Erythroblast (primary cell): Measurements from ENCODE around the gene PPP1CB.

ENCODE experiments used
- GATA1 ChIP-seq: IDR thresholded peaks from 2 replicates; pipeline ENCODE4 v1.6.1; 2011; ENCODE audit warnings: low read depth, mild to moderate bottlenecking, control low read depth, low read length, moderate library complexity
- POLR2A ChIP-seq: IDR thresholded peaks from 2 replicates; pipeline ENCODE4 v1.6.1; 2011; ENCODE audit warnings: mild to moderate bottlenecking, low read length

DNA sequence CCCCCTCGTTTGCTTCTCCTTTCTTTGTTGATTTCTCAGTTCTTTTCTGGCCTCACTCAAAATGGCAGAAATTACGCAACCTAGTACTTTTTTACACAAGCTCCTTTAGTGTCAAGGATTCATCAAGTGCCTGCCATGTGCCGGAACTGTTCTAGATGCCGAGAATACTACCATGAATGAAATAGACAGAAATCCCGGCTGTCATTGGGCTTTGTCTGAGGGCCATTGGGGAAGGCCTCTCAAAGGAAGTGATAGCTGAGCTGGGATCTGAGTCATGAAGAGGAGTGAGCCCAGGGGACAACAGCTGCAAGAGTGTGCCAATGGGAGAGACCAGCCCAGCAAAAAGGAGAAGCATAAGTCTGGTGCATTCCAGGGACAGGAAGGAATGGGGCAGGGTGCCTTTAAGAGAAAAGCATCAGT, 34.3 kb upstream of the PPP1CB start:
- TF ChIP-seq POLR2A (no peak), GATA1 (no peak)
